Fibroblast of upper back skin (primary cell): ENCODE measurements around the gene CDKN2C.
A peak's percentile ranks its signal among the peaks of the same experiment; 100 is the strongest.
"Not testable (repeated sequence)": the region's sequence is repeated elsewhere in the genome, so short reads cannot be mapped to it uniquely, and the experiment has no call there.

Source experiments
- DNase-seq: peaks from one replicate; pipeline ENCODE4 v3.0.0-alpha.2; 2013

CDKN2C gene

DNA sequence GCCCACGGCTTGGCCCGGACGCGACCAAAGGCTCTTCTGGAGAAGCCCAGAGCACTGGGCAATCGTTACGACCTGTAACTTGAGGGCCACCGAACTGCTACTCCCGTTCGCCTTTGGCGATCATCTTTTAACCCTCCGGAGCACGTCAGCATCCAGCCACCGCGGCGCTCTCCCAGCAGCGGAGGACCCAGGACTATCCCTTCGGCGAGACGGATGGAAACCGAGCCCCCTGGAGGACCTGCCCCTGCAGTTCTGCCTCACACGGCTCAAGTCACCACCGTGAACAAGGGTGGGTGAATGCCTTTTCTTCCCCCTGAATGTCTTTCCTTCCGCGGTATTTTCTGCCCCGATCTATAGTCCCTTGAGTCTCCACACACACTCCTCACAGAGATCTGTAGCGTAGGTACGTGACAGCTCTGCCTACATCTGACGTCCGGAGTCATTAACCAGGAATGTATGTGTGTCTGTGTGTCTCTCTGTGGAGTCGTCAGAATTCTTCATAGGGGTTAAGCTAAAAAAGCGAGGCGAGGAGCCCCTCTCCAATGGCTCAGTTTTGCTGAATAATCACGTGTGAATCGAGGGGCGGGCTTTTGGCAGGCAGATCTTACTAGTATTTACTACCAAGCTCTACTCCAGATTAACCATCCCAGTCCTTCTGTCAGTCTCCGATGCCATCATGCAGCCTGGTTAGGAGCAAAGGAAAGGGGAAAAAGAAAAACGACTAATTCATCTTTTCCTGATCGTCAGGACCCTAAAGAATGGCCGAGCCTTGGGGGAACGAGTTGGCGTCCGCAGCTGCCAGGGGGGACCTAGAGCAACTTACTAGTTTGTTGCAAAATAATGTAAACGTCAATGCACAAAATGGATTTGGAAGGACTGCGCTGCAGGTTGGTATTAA lies at the start of gene CDKN2C:
Gene CDKN2C, plus strand, starts transcription at position 635 of the 898 bp plus-strand sequence. Its CDS starts 124 bp downstream, at position 759.
- DNase-seq, result peak; percentile 91

DNA sequence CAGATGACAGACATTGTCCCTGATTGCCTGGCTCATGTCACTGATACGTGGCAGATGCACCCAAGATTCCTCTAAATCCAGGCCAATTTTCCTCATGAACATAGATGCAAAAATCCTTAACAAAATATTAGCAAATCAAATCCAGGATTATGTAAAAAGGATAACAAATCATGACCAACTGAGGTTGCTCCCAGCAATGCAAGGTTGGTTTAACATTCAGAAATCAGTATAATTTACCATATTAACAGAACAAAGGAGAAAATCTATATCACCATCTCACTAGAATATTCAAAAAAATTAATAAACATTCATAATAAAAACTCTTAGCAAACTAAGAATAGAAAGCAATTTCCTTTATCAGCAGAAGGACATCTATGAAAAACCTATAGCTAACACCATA lies 49.6 kb upstream of the CDKN2C start:
- no peak for DNase-seq

DNA sequence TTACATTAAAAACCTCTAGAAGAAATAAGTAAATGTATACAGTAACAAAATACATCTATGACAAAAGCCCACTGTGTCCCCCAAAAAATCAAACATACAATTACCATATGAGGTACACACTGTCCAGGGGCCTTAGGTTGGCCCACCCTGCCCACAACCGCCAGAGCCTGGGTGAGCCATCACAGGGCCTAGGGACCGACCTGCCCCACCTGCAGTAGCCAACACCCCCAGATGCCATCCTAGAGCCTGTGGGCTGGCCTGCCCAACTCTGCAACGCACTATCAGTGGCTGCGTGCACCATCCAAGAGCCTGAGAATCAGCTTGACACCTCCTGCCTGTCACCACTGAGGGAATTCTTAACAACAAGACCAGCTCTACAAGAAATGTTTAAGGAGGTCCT lies 49.0 kb upstream of the CDKN2C start:
- no peak for DNase-seq

DNA sequence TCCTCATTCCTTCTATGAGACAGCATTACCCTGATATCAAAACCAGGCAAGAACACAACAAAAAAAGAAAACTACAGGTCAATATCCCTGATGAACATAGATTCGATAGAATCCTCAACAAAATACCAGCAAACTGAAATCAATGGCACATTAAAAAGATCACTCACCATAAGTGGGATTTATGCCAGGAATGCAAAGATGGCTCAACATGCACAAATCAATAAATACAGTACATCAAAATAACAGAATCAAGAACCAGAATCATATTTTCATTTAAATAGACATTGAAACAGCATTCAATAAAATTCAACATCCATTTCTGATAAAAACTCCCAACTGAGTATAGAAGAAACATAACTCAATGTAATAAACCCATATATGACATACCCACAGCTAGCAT lies 46.5 kb upstream of the CDKN2C start:
- no peak for DNase-seq

DNA sequence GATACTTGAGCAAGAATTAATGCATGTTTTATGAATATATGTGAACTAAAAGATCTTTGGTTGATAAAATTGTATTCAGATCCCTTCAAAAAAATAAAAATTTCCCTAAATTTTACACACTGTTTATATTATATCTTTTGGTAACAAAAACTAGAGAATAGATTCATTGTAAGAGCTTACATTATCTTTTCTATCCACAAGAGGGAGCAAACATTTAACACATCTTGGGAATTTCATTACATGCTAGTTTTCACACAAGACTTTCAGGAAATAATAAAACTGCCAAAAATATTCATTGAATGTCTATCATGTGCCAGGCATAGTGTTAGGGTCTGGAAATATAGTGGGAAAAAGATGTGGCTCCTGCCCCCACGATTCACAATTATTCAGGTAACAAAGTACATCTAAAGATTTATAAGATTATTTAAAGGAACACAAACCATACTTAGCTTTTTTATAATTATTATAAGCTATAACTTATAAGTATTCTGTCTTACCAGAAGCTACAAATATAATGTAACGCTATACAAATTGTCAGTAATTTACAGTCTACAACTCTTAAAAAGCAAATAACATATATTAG lies 40.6 kb upstream of the CDKN2C start:
- peak; percentile 34 for DNase-seq

DNA sequence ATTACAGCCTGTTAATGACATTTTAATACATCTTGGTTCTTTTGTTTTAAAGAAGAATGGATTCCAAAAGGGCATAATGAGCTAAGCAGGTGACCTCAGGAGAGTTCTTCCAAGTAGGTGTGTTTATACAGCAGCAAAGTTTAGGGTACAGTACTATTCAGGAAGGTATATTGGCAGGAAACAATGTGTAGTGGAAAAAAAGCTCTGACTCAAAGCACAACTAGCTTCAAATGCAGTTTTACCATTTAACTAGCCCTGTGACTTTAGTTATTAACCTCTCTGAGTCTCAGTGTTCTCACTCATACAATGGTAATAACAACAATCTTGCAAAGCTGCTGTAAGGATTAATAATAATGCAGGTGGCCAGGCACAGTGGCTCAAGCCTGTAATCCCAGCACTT lies 39.9 kb upstream of the CDKN2C start:
- no peak for DNase-seq

DNA sequence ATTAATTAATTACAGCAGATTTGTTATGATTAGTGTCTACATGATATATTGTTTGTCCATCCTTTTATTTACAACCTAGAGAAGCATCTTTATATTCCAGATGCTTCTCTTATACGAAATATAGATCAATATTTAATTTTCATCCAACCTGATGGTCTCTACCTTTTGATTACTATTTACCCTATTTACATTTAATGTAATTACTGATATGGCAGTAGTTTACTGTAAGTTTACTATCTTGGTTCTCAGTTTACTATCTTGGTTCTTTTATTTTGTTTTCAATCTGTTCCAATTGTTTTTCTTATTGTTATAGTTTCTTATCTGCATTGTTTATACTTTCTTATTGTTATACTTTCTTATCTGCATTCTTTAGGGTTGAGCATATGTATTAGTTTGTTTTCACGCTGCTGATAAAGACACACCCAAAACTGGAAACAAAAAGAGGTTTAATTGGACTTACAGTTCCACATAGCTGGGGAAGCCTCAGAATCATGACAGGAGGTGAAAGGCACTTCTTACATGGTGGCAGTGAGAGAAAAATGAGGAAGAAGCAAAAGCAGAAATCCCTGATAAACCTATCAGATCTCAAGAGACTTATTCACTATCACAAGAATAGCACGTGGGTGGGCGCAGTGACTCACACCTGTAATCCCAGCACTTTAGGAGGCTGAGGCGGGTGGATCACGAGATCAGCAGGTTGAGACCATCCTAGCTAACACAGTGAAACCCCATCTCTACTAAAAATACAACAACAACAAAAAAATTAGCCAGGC lies 38.9 kb upstream of the CDKN2C start:
- DNase-seq, result no peak

DNA sequence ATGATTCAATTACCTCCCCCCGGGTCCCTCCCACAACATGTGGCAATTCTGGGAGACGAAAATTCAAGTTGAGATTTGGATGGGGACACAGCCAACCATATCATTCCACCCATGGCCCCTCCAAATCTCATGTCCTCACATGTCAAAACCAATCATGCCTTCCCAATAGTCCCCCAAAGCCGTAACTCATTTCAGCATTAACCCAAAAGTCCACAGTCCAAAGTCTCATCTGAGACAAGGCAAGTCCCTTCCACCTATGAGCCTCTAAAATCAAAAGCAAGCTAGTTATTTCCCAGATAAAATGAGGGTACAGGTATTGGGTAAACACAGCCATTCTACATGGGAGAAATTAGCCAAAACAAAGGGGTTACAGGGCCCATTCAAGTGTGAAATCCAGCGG lies 38.0 kb upstream of the CDKN2C start:
- not testable (repeated sequence) for DNase-seq

DNA sequence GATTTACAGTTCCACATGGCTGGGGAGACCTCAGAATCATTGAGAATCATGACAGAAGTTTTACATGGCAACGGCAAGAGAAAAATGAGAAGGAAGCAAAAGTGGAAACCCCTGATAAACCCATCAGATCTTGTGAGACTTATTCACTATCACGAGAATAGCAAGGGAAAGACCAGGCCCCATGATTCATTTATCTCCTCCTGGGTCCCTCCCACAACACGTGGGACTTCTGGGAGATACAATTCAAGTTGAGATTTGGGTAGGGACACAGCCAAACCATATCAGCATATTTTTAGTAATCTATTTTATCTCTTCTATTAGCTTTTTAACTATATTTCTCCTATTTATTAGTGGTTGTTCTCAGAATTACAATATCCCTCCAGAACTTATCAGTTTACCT lies 36.3 kb upstream of the CDKN2C start:
- DNase-seq, result not testable (repeated sequence)

DNA sequence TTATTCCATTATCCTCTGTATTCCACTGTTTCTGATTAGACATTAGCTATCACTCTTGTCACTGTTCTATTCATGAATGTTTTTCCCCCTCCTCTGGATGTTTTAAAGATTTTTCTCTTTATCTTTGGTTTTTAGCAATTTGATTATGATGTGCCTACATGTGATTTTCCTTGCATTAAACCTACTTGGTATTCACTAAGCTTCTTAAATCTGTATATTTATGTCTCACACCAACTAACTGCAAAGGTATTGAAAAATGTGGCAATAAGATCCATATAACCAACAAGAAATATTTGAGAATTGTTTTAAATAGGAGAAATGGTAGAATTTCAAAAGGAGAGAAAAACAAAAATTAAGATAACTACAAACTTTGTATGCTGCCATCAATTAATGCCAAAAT lies 35.2 kb upstream of the CDKN2C start:
- DNase-seq, result no peak

DNA sequence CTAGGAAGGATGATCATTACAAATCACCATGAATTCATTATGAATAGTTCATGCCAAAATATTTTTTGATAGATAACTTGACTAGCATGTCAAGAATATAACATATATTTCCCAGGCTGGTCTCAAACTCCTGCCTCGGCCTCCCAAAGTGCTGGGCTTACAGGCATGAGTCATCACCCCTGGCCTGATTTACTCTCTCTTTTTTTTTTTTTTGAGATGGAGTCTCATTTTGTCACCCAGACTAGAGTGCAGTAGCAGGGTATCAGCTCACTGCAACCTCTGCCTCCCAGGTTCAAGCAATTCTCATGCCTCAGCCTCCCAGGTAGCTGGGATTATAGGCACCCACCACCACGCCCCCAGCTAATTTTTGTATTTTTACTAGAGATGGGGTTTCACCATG lies 34.8 kb upstream of the CDKN2C start:
- not testable (repeated sequence) for DNase-seq

DNA sequence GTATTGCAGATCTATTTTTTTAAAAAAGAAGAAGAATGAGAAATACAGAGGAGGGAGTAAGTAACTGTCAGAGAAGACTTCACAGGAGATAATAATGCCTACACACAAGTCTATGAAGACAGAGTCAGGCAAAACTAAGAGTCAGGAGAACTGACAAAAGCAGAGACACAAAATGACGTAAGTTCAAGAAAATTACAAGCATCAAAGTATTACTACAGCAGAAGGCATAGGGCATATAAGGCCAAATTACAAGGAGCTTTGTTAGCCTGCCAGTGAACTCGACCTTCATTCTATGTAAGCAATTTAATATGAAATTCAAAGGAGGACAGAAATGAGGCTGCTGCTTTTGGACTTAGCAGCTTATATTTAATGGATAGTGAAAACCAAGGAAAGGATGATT lies 33.7 kb upstream of the CDKN2C start:
- no peak for DNase-seq

DNA sequence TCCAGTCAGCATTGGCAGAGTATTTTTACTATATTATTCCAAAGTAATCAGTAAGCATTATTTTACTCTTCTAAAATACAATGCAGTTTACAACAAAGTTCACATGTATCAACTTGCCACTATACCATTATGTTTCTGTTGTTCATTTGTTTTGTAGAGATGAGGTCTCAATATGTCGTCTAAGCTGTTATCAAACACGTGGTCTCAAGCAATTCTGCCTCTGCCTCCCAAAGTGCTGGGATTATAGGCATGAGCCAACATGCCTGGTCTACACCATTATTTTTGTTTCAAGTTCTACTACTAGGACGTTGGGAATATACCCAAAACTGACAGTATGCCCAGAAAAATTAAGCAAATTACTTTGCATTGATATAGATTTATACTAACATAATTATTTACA lies 29.8 kb upstream of the CDKN2C start:
- no peak for DNase-seq

DNA sequence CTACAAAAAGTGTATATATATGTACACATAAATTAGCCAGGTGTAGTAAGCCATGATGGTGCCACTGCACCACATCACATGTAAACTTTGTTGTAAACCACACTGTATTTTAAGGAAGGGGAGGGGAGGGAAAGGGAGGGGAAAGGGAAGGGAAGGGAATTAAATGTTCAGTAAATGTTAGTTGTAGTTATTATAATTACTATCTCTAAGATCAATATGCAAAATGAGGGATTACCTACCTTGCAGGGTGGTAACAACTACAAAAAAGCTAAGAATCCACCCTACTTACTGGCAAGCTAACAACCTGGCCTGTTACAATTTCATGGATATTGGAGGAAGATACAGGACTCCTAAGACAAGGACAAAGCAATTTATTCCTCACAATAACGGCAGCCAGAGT lies 27.7 kb upstream of the CDKN2C start:
- no peak for DNase-seq

DNA sequence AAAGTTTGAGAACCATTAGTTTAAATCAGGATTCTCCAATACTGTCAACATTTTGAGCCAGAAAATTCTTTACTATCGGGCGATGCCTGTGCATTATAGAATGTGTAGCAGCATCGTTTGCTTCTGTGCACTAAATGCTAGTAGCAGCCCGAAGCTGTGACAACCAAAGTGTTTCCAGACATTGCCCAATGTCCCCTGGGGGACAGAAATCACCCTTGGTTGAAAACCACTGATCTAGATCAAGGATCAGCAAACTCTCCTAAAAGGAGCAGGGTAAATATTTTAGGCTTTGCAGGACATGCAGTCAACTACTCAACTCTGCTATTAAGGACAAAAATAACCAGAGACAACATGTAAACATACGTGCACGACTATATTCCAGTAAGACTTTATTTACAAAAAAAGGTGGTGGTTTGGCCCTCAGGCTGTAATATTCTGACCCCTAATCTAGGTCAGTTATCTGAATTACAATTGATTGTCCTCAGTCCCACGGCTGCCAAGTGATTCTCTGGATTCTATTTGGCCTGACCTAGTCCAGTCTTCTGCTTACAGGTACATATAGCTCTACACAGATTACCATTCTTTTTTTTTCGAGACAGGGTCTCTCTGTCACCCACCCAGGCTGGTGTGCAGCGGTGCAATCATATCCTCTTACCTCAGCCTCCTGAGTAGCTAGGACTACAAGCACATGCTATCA lies 20.6 kb upstream of the CDKN2C start:
- DNase-seq, result no peak

DNA sequence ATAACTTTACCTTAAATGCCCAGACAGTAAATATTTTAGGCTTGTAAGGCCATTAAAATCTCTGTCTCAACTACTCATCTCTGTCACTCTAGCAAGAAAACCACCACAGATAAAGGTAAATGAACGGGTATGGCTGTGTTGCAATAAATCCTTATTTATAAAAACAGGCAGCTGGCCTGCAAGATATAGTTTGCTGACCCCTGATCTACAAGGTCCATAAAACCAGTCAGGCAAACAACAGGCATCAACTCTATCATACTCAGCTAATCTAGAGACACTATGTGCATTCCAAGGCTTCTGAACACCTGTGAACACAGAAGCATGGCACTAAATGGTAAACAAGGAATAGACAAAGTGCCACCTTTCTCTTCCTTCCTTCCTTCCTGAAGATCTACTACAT lies 19.6 kb upstream of the CDKN2C start:
- no peak for DNase-seq

DNA sequence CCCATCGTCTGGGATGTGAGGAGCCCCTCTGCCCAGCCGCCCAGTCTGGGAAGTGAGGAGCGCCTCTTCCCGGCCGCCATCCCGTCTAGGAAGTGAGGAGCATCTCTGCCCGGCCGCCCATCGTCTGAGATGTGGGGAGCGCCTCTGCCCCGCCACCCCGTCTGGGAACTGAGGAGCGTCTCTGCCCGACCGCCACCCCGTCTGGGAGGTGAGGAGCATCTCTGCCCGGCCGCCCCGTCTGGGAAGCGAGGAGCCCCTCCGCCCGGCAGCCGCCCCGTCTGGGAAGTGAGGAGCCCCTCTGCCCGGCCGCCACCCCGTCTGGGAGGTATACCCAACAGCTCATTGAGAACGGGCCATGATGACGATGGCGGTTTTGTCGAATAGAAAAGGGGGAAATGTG lies 17.5 kb upstream of the CDKN2C start:
- DNase-seq, result not testable (repeated sequence)

DNA sequence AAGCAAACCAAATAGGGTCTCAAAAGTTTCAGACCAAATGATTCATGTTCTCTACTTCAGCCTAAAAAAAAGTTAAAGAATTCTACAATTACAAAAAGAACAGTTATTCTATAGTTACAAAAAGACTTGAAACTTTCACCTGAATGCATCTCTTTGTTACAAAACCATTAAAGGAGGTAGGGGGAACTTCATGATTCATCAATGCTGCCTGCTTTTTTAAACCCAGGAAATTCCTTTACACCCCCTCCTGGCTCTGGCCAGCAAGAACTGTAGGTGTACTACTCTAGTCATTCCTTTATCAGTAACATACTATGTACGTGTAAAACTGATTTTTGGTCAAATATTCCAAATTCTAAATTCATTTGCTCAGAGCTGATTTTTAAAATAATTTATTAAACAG lies 14.9 kb upstream of the CDKN2C start:
- no peak for DNase-seq

DNA sequence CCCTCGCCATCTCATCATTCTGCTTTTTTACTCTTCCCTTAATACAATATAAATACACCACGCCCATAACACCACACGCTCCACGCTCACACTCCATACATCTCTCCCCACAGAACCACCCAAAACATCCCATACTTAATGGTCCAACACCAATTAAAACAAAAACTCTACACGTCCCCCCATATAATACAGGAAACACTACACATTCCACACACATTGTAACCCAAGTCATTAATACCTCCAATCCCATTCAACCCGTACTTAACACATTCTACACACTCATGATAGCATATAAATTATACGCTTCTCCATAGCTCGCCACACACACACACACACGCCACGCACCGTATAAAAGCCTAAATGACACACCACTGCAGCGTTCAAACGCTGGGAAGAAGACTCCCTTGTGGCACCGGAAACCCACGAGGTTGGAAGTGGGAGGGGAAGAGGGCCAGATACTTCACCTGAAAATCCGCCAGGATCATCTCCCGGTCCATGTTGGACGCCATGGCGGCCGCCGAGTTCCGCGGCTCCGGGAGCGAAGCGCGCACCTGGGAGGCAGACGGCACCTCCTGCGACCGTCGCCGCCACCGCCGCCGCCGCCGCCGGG lies 10.6 kb upstream of the CDKN2C start:
- DNase-seq, result no peak

DNA sequence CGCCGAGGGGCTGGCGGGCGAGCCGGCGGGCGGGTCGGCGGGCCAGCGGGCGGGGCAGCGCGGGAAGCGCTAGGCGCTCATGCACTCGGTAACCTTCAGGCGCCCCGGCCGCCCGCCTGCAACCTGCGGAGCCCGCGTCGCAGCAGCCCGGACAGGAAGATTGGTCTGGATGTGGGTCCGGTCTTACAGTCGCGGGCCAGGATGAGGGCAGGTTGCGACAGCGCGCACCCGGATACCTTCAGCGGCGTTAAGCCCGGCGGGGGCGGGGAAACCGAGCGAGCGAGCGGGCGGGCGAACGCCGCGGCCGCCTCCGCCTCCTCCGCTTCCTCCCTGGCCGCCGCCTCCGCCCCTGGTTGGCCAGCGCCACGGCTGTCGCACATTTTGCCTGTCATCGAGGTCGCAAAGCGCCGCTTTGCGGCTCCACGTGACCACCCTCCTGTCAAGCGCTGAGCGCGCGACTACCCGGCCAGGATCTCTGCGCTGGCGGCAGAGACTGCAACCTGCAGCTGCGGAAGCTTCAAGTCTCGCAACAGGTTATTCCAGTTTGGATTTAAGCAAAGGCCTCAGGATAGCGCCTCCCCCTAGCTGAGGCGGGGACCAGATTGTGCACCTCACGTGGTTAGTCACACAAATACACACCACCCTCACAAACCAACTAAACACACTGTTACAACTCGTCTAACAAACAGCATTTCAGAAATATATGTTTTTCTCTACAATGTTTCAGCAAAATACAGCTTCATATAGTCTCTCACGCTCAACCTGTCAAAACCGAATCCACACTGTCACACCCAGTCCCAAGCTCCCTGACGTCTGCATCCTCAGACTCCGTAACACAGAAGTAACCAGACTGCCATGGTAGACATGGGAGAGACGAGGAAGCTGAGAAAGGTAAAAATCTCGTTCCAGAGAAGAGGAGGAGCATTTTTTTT lies 9.9 kb upstream of the CDKN2C start, which contains the start of gene FAF1:
Gene FAF1, minus strand, starts transcription at position 355 of the 932 bp plus-strand sequence. CDS start 456 bp downstream, outside the sequence.
- DNase-seq, result peak; percentile 94

DNA sequence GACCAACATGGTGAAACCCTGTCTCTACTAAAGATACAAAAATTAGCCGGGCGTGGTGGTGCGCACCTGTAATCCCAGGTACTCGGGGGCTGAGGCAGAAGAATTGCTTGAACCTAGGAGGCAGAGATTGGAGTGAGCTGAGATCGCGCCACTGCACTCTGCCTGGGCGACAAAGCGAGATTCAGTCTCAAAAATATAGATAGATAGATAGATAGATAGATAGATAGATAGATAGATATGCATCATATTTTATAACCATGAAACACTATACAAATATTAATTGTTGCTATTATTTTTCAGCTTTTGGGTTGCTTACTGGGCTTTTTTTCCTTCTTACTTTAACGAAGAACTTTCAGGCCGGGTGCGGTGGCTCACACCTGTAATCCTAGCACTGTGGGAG lies 5.2 kb upstream of the CDKN2C start:
- DNase-seq, result no peak
